HG02759 (cell line): ENCODE measurements around the gene NMRAL1.

Experiments used
- ATAC-seq: cut with Tn5 transposase; IDR thresholded peaks from one replicate; pipeline ENCODE4 v1.9.1; 2021; ENCODE audit warnings: mild to moderate bottlenecking, moderate library complexity; ENCODE audit not compliant: unreplicated experiment

NMRAL1 gene

GRCh38 chr16:4505356-4506147 lies 31.1 kb upstream of the NMRAL1 start:
- peak; percentile 77 for ATAC-seq

- no peak for ATAC-seq
Measured at GRCh38 chr16:4501071-4501478, 26.6 kb upstream of the NMRAL1 start.

GRCh38 chr16:4500272-4500671 lies 25.8 kb upstream of the NMRAL1 start:
- ATAC-seq, result no peak

- no peak for ATAC-seq
Measured at GRCh38 chr16:4499196-4499555, 24.8 kb upstream of the NMRAL1 start.

- ATAC-seq, result no peak
Measured at GRCh38 chr16:4498546-4499195, 24.2 kb upstream of the NMRAL1 start.

- ATAC-seq, result no peak
Measured at GRCh38 chr16:4496305-4496704, 21.9 kb upstream of the NMRAL1 start.

- no peak for ATAC-seq
Measured at GRCh38 chr16:4495766-4496165, 21.3 kb upstream of the NMRAL1 start.

GRCh38 chr16:4494746-4495490 lies 20.5 kb upstream of the NMRAL1 start:
- no peak for ATAC-seq

GRCh38 chr16:4491898-4492297 lies 17.5 kb upstream of the NMRAL1 start:
- no peak for ATAC-seq

- ATAC-seq, result no peak
Measured at GRCh38 chr16:4489030-4489429, 14.6 kb upstream of the NMRAL1 start.

- ATAC-seq, result no peak
Measured at GRCh38 chr16:4488499-4488967, 14.1 kb upstream of the NMRAL1 start.

- no peak for ATAC-seq
Measured at GRCh38 chr16:4487955-4488498, 13.6 kb upstream of the NMRAL1 start.

- ATAC-seq, result no peak
Measured at GRCh38 chr16:4486126-4486893, 11.9 kb upstream of the NMRAL1 start.

GRCh38 chr16:4481963-4482362 lies 7.5 kb upstream of the NMRAL1 start:
- ATAC-seq, result no peak

GRCh38 chr16:4481526-4481925 lies 7.1 kb upstream of the NMRAL1 start:
- no peak for ATAC-seq

GRCh38 chr16:4477966-4478365 lies 3.5 kb upstream of the NMRAL1 start:
- no peak for ATAC-seq

- ATAC-seq, result peak; percentile 85
Measured at GRCh38 chr16:4475880-4476788, 1.7 kb upstream of the NMRAL1 start, which contains the start of gene HMOX2. Gene HMOX2, plus strand, starts transcription at chr16:4476398. Its CDS starts 29,127 bp downstream, at chr16:4505525.

- no peak for ATAC-seq
Measured at GRCh38 chr16:4472880-4473279, 1.5 kb downstream of the NMRAL1 start.

- no peak for ATAC-seq
Measured at GRCh38 chr16:4471869-4472268, 2.6 kb downstream of the NMRAL1 start.

GRCh38 chr16:4468972-4469371 lies 5.5 kb downstream of the NMRAL1 start:
- ATAC-seq, result no peak
